Measurements from ENCODE around the gene TBC1D3B.

TBC1D3B gene

GRCh38 chr17:36214918-36215317 is 38.5 kb upstream of the TBC1D3B start:
- Histone ChIP-seq H3K4me2 (ENCODE audit: low read length) (no peak overlapping the region), H3F3A (ENCODE audit: insufficient read depth, low read length) (no peaks in the 10 kb centered on the region), H3K27ac (ENCODE audit: low read depth, low read length, poor library complexity, severe bottlenecking) (no peak overlapping the region), H3K4me1 (ENCODE audit: insufficient read depth, low read length, severe bottlenecking) (peaks cover 17% of the 10 kb centered on the region), H4K20me1 (ENCODE audit: insufficient read depth, low read length) (no peaks in the 10 kb centered on the region), H3K79me2 (ENCODE audit: insufficient read depth, low read length) (no peaks in the 10 kb centered on the region), H3K27me3 (ENCODE audit: insufficient read depth, low read length) (no peaks in the 10 kb centered on the region), H3K9me3 (ENCODE audit: low read length) (no peaks in the 10 kb centered on the region), H2AFZ (ENCODE audit: low read length) (no peak overlapping the region), H3K9me2 (ENCODE audit: low read depth, low read length) (no peaks in the 10 kb centered on the region), H3K9ac (ENCODE audit: low read length) (no peak overlapping the region), H3K4me3 (ENCODE audit: low read depth, low read length, poor library complexity, severe bottlenecking) (no peak overlapping the region), H3K36me3 (ENCODE audit: insufficient read depth, low read length) (no peaks in the 10 kb centered on the region)
- TF ChIP-seq CTCF (IDR thresholded peaks at IDR 0.05; ENCODE audit: low read length) (no peak), EZH2 (IDR thresholded peaks at IDR 0.05; ENCODE audit: borderline replicate concordance, low read length) (no peak)

- Histone ChIP-seq H3K9me2 (ENCODE audit: low read depth, low read length) (no peaks in the 10 kb centered on the region), H3K27me3 (ENCODE audit: insufficient read depth, low read length) (no peaks in the 10 kb centered on the region), H2AFZ (ENCODE audit: low read length) (no peak overlapping the region)
Observed at GRCh38 chr17:36213695-36214094, 37.3 kb upstream of the TBC1D3B start.

GRCh38 chr17:36212966-36213365 is 36.5 kb upstream of the TBC1D3B start:
- Histone ChIP-seq H4K20me1 (ENCODE audit: insufficient read depth, low read length) (no peaks in the 10 kb centered on the region), H3F3A (ENCODE audit: insufficient read depth, low read length) (no peaks in the 10 kb centered on the region), H3K27ac (ENCODE audit: low read depth, low read length, poor library complexity, severe bottlenecking) (no peak overlapping the region), H3K9me3 (ENCODE audit: low read length) (no peaks in the 10 kb centered on the region), H3K4me1 (ENCODE audit: insufficient read depth, low read length, severe bottlenecking) (peaks cover 17% of the 10 kb centered on the region), H3K79me2 (ENCODE audit: insufficient read depth, low read length) (no peaks in the 10 kb centered on the region), H3K36me3 (ENCODE audit: insufficient read depth, low read length) (no peaks in the 10 kb centered on the region), H3K9me2 (ENCODE audit: low read depth, low read length) (no peaks in the 10 kb centered on the region), H3K4me3 (ENCODE audit: low read depth, low read length, poor library complexity, severe bottlenecking) (no peak overlapping the region), H3K9ac (ENCODE audit: low read length) (no peak overlapping the region), H3K4me2 (ENCODE audit: low read length) (no peak overlapping the region), H2AFZ (ENCODE audit: low read length) (no peak overlapping the region), H3K27me3 (ENCODE audit: insufficient read depth, low read length) (no peaks in the 10 kb centered on the region)
- TF ChIP-seq EZH2 (IDR thresholded peaks at IDR 0.05; ENCODE audit: borderline replicate concordance, low read length): no peak
- no peak for TF ChIP-seq CTCF (IDR thresholded peaks at IDR 0.05; ENCODE audit: low read length)

More at GRCh38 chr17:36213695-36214094, 37.3 kb upstream of the TBC1D3B start:
- Histone ChIP-seq H3K4me1 (ENCODE audit: insufficient read depth, low read length, severe bottlenecking) (peaks cover 17% of the 10 kb centered on the region), H3K4me2 (ENCODE audit: low read length) (no peak overlapping the region), H3K79me2 (ENCODE audit: insufficient read depth, low read length) (no peaks in the 10 kb centered on the region), H3K9ac (ENCODE audit: low read length) (no peak overlapping the region), H4K20me1 (ENCODE audit: insufficient read depth, low read length) (no peaks in the 10 kb centered on the region), H3K27ac (ENCODE audit: low read depth, low read length, poor library complexity, severe bottlenecking) (no peak overlapping the region), H3K9me3 (ENCODE audit: low read length) (no peaks in the 10 kb centered on the region), H3K4me3 (ENCODE audit: low read depth, low read length, poor library complexity, severe bottlenecking) (no peak overlapping the region), H3K36me3 (ENCODE audit: insufficient read depth, low read length) (no peaks in the 10 kb centered on the region), H3F3A (ENCODE audit: insufficient read depth, low read length) (no peaks in the 10 kb centered on the region)
- TF ChIP-seq EZH2 (IDR thresholded peaks at IDR 0.05; ENCODE audit: borderline replicate concordance, low read length) (no peak), CTCF (IDR thresholded peaks at IDR 0.05; ENCODE audit: low read length) (no peak)

All from OCI-LY1 (cell line).